Heart right ventricle (tissue), 16 donors: ENCODE results near the gene PSMA2. TPM values are rescaled to one million over a fixed set of nuclear protein-coding genes. Genes with fewer than 3 reads are reported as not detected.

Source experiments
- ATAC-seq, 8 donors: fragments of 200-7000 bp; cut with Tn5 transposase; one replicate each; pipeline ENCODE4 v1.9.1; 2020; ENCODE audit warnings: mild to moderate bottlenecking in 8 of 8, moderate library complexity in 8 of 8, moderate number of reproducible peaks in 1 of 8
- DNase-seq, 2 donors: peaks; one replicate each; pipeline ENCODE4 v3.0.0-alpha.2; 2020
- H3K27ac ChIP-seq, 10 donors: fragments of 200-600 bp; sonication (generic) in 2 of 10; one replicate each; pipeline versions ENCODE4 v1.5.0 to v1.8.0; 2020 to 2022; ENCODE audit warnings: mild to moderate bottlenecking in 3 of 10
- H3K27me3 ChIP-seq, 7 donors: fragments of 200-600 bp; one replicate each; pipeline ENCODE4 v1.8.0; 2021 to 2022; ENCODE audit warnings: mild to moderate bottlenecking in 2 of 7
- H3K36me3 ChIP-seq, 9 donors: fragments of 200-600 bp; sonication (generic) in 1 of 9; one replicate each; pipeline versions ENCODE4 v1.5.0 to v1.8.0; 2020 to 2022; ENCODE audit warnings: mild to moderate bottlenecking in 2 of 9
- H3K4me1 ChIP-seq, 9 donors: fragments of 200-600 bp; sonication (generic) in 1 of 9; one replicate each; pipeline versions ENCODE4 v1.5.0 to v1.8.0; 2020 to 2022; ENCODE audit warnings: mild to moderate bottlenecking in 4 of 9
- H3K4me3 ChIP-seq, 10 donors: fragments of 200-600 bp; sonication (generic) in 2 of 10; one replicate each; pipeline versions ENCODE4 v1.5.0 to v1.8.0; 2020 to 2022; ENCODE audit warnings: mild to moderate bottlenecking in 7 of 10, moderate library complexity in 2 of 10
- H3K9me3 ChIP-seq, 11 donors: fragments of 200-600 bp in 10 of 11; sonication (generic) in 2 of 11; one replicate each; pipeline versions ENCODE4 v1.5.0 to v1.8.0; 2013 to 2022; ENCODE audit warnings: mild to moderate bottlenecking in 2 of 11, control low read depth in 1 of 11, moderate library complexity in 1 of 11
- WGBS, 2 donors: extraction: QIAGEN DNeasy Blood & Tissue Kit; methylation state at CpG; one replicate each; pipeline ENCODE4 v1.1.7; 2013; ENCODE audit warnings: inconsistent platforms in 1 of 2; 5-methylcytosine and 5-hydroxymethylcytosine counted together
- intact Hi-C, 10 donors: fragments of 100-400 bp; cut with DNase I; formaldehyde crosslinking; loops; one replicate each; pipeline versions ENCODE4 v1.11.1 to v1.14.2; 2022
- polyA plus RNA-seq, 2 donors: library from polyadenylated mRNA; stranded (reverse); fragments of 200-250 nt; gene quantifications; one replicate each; pipeline ENCODE4 v1.2.3, GENCODE V29; 2013
- total RNA-seq, 10 donors: library from RNA; stranded (reverse); fragmentation: NEBNext Ultra II Directional in 3 of 10; extraction: Animal tissue kit (Norgen Biotek cat#: 25700) in 3 of 10; gene quantifications; one replicate each; pipeline versions ENCODE4 v1.2.1 to v1.2.4, GENCODE V29; 2021 to 2023
- TF ChIP-seq, protein P1 (sequence below), 9 donors: fragments of 200-600 bp; sonication (generic) in 2 of 9; IDR thresholded peaks; one replicate each; pipeline versions ENCODE4 v1.5.0 to v1.8.0; 2021 to 2022; ENCODE audit warnings: antibody characterized with exemption in 9 of 9, mild to moderate bottlenecking in 5 of 9, moderate library complexity in 1 of 9
- donor health status: Arrhythmogenic right ventricular cardiomyopathy.
- donor health status: ischemic (EF 13 %, LVEDD 7.1; RV severe dilation, severe dysfunction).
- donor health status: healthy with polysubstance abuse.
- donor health status: DM: no; HTN: yes; CAD: no.
- donor health status: DM: no; HTN: no; CAD: no.
- donor health status: ischemic (EF 25% LVEDD 6.9; RV normal size, moderate dysfunction).
- donor health status: ischemic (EF 25% LVEDD 5.7; RV mildly dilated, moderate dysfunction).
- donor health status: healthy.
- donor health status: DM: yes; HTN: yes; CAD: no.
- donor health status: Ischemic cardiomyopathy.
- donor health status: ischemic (EF 35%, LVEDD 5.7; RV mildly dilated, moderate dysfunction).
- donor health status: nonischemic (EF 11% LVEDD 7.7; RV severe dilation, severe dysfunction).
- donor health status: DM: yes; HTN: yes; CAD: no.
- donor health status: PGD.
- donor health status: ischemic (EF 29% LVEDD 5.4; RV normal size, mild dysfunction).
- donor health status: nonischemic (EF 23%, LVEDD 6.1; RV moderate dilation, normal function).

PSMA2 gene
- total and polyA plus RNA-seq, 12 donors, result 32.4 to 154 (median 77.1) TPM

DNA sequence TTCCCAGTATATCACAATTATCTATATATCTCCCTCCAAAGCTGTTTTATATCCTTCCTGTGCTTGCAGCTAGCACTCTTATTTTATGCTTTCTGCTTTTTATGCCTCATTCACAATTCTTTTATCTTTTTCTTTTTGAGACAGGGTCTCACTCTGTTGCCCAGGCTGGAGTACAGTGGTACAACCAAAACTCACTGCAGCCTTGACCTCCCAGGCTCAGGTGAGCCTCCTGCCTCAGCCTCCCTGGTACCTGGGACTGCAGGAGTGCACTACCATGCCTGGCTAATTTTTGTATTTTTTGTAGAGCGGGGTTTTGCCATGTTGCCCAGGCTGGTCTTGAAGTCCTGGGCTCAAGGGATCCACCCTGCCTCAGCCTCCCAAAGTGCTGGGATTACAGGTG, 25.8 kb downstream of the PSMA2 start:
- Histone ChIP-seq H3K36me3 (peaks cover 0 to 7% (median 0%) of the 10 kb centered on the region in 9 donors), H3K4me3 (no peak overlapping the region), H3K9me3 (no peaks in the 10 kb centered on the region), H3K27ac (no peak overlapping the region), H3K4me1 (peaks cover 0 to 31% (median 12%) of the 10 kb centered on the region in 9 donors), H3K27me3 (no peaks in the 10 kb centered on the region)
- intact Hi-C loops, result no loop called here
- WGBS, 2 donors, result 100% methylated on average over 1 of the region's 1 CpG
- no peak for ATAC-seq
- TF ChIP-seq, protein P1, sequence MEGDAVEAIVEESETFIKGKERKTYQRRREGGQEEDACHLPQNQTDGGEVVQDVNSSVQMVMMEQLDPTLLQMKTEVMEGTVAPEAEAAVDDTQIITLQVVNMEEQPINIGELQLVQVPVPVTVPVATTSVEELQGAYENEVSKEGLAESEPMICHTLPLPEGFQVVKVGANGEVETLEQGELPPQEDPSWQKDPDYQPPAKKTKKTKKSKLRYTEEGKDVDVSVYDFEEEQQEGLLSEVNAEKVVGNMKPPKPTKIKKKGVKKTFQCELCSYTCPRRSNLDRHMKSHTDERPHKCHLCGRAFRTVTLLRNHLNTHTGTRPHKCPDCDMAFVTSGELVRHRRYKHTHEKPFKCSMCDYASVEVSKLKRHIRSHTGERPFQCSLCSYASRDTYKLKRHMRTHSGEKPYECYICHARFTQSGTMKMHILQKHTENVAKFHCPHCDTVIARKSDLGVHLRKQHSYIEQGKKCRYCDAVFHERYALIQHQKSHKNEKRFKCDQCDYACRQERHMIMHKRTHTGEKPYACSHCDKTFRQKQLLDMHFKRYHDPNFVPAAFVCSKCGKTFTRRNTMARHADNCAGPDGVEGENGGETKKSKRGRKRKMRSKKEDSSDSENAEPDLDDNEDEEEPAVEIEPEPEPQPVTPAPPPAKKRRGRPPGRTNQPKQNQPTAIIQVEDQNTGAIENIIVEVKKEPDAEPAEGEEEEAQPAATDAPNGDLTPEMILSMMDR (IDR thresholded peaks at IDR 0.05), result no peak
- DNase-seq, result no peak

DNA sequence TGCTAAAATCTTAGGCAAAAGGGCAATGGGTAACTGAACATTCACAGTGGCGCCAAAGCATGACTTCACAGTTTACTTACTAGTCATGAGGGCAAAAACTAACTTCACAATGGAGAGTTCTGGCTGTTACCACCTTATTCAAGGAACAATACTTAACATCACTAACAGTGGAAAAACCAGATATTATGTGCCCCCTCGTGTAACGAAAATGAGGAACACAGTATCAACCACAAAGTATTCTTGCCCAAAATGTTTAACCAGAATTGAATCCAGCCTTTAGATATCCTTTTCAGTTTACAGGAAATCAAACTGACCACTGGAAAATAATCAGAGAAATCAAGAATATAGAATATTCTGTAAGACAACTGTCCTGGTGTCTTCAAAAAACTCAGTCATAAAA, 29.6 kb downstream of the PSMA2 start:
- ATAC-seq (no peak), DNase-seq (no peak)
- TF ChIP-seq, protein P1 (IDR thresholded peaks at IDR 0.05), result no peak
- H3K36me3 ChIP-seq, result no peaks in the 10 kb centered on the region
- H3K4me1 ChIP-seq, result no peaks in the 10 kb centered on the region
- H3K4me3 ChIP-seq, result no peak overlapping the region
- no peaks in the 10 kb centered on the region for H3K27me3 ChIP-seq
- intact Hi-C loops, result no loop called here
- H3K27ac ChIP-seq, result no peak overlapping the region
- 59 to 70% methylated on average over 3 of the region's 3 CpGs for WGBS, 2 donors
- H3K9me3 ChIP-seq, result no peaks in the 10 kb centered on the region

DNA sequence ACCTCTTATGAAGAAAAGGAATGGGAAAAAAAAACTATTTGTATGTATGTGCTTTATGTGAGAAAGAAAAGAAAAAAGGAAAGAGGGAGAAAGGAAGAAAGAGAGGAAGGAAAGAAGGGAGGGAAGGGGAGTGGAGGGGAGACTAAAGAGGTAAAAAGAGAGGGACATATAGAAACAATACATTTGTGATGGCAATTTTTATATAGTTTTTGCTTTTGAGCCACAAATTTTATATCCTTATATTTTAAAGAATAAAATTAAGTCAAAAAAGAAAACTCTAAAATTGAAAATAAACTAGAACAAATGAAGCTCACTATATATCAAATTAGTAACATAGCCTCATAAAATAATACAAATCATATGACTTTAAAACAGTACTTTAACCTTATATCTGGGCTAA, 31.1 kb downstream of the PSMA2 start:
- Histone ChIP-seq H3K27ac (no peak overlapping the region), H3K9me3 (no peaks in the 10 kb centered on the region), H3K27me3 (no peaks in the 10 kb centered on the region), H3K36me3 (no peaks in the 10 kb centered on the region), H3K4me3 (no peak overlapping the region), H3K4me1 (no peaks in the 10 kb centered on the region)
- intact Hi-C loops, result no loop called here
- TF ChIP-seq, protein P1 (IDR thresholded peaks at IDR 0.05), result no peak
- no peak for DNase-seq
- ATAC-seq, result no peak

DNA sequence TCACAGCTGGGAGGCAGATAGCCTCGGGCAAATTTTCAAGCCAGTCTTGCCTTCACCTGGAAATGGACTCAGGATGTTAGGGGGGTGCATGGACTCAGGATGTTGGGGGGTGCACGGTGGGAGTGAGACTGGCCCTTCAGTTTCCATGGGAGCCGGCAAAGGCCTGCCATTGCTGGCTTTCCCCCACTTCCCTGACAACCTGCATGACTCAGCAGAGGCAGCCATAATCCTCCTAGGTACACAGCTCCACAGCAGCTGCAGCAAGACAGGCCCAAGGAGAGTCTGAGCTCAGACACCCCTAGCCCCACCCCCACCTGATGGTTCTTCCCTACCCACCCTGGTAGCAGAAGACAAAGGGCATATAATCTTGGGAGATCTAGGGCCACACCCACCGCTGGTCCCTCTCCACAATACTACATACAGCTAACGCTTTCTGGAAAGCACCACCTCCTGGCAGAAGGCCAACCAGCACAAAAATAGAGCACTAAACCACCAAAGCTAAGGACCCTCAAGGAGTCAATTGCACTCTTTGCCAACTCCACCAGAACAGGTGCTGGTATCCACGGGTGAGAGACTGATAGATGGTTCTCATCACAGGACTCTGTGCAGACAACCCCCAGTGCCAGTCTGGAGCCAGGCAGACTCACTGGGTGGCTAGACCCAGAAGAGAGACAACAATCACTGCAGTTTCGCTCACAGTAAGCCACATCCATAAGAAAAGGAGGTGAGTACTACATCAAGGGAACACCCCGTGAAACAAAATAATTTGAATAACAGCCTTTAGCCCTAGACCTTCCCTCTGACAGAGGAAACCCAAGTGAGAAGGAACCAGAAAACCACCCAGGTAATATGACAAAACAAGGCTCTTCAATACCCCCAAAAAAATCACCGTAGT, 38.4 kb downstream of the PSMA2 start:
- Histone ChIP-seq H3K4me3 (no peak overlapping the region), H3K4me1 (peaks cover 0 to 11% (median 3%) of the 10 kb centered on the region in 9 donors), H3K9me3 (peaks cover 0 to 11% (median 0%) of the 10 kb centered on the region in 11 donors), H3K36me3 (no peaks in the 10 kb centered on the region), H3K27ac (no peak overlapping the region), H3K27me3 (no peaks in the 10 kb centered on the region)
- ATAC-seq (no peak), DNase-seq (no peak)
- TF ChIP-seq, protein P1 (IDR thresholded peaks at IDR 0.05), result no peak
- 79 to 80% methylated on average over 9 of the region's 9 CpGs for WGBS, 2 donors
- intact Hi-C loops, result no loop called here
